T-helper 1 cell treated with Interleukin-12 subunit alpha and Interleukin-12 subunit beta and Interleukin-4 antibody, amounts not matched to agents 30 μg/mL and 1 μg/mL, for 36 hours (primary cell): ENCODE data around the gene RNF223.

ENCODE experiments used
- H3K27ac Mint-ChIP-seq: one replicate; pipeline ENCODE4 v1.8.0; 2021; ENCODE audit warnings: mild to moderate bottlenecking, mixed read lengths
- H3K27me3 Mint-ChIP-seq: one replicate; pipeline ENCODE4 v1.8.0; 2021; ENCODE audit warnings: low read depth, mixed read lengths
- H3K36me3 Mint-ChIP-seq: one replicate; pipeline ENCODE4 v1.8.0; 2021; ENCODE audit warnings: low read depth, mixed read lengths
- H3K4me1 Mint-ChIP-seq: one replicate; pipeline ENCODE4 v1.8.0; 2021; ENCODE audit warnings: low read depth, mixed read lengths
- H3K4me3 Mint-ChIP-seq: one replicate; pipeline ENCODE4 v1.8.0; 2021; ENCODE audit warnings: mild to moderate bottlenecking, moderate library complexity, mixed read lengths
- H3K9me3 Mint-ChIP-seq: one replicate; pipeline ENCODE4 v1.8.0; 2021; ENCODE audit warnings: mixed read lengths

The RNF223 gene

GRCh38 chr1:1073743-1074587 lies at the start of gene RNF223:
Gene RNF223 (minus strand): TSS chr1:1074306. CDS start chr1:1072566, 1,740 bp downstream.
- H3K27ac Mint-ChIP-seq = no peak within 1 kb of the TSS
- no peaks in the 10 kb centered on the region for H3K36me3 Mint-ChIP-seq
- no peaks in the 10 kb centered on the region for H3K27me3 Mint-ChIP-seq
- no peaks in the 10 kb centered on the region for H3K9me3 Mint-ChIP-seq
- no peak within 1 kb of the TSS for H3K4me3 Mint-ChIP-seq
- no peaks in the 10 kb centered on the region for H3K4me1 Mint-ChIP-seq

- H3K27ac Mint-ChIP-seq = no peak overlapping the region
- H3K9me3 Mint-ChIP-seq = peaks cover 6% of the 10 kb centered on the region
- no peaks in the 10 kb centered on the region for H3K36me3 Mint-ChIP-seq
- H3K27me3 Mint-ChIP-seq = peaks cover 8% of the 10 kb centered on the region
- peaks cover 2% of the 10 kb centered on the region for H3K4me1 Mint-ChIP-seq
- H3K4me3 Mint-ChIP-seq = no peak overlapping the region
Measured at GRCh38 chr1:1122981-1123480, 48.9 kb upstream of the RNF223 start.

DNA sequence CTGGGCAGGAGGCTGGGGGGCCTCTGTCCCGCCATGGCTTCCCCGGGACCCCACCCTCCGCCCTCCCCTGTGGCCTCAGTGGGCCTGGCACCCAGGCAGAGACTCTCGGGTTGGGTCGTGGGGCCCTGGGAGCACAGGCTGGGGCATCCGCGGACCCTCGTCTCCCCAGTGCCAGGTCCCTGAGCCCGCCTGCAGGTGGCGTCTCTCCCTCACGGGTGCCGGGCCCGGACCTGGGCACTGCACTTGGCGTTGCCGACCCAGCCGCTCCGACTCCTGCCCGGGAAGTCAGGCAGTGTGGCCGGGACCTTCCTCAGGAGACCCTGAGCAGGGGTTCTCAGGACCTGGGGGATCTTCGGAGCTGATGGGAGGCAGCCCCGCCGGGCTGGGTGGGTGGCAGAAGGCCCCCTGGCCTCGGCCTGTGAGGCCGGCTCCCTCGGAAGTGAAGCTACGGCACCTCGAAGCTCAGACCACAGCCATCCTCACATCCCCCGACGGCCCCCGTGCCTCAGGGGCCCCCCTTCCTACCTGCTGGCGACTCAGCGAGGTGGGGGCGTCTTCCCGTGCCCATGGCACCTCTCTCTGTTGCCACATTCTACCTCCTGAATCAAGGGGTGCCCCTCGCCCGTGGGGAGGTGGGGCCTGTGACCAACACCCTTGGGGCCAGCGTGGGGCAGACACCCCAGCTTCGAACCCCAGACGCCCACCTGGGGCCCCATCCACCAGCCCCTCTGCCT lies 48.1 kb upstream of the RNF223 start:
- Mint-ChIP-seq H3K27ac (no peak overlapping the region), H3K9me3 (peaks cover 6% of the 10 kb centered on the region), H3K4me3 (no peak overlapping the region), H3K4me1 (peaks cover 2% of the 10 kb centered on the region), H3K27me3 (peaks cover 8% of the 10 kb centered on the region), H3K36me3 (no peaks in the 10 kb centered on the region)

- Mint-ChIP-seq H3K36me3 (no peaks in the 10 kb centered on the region), H3K27ac (no peak overlapping the region), H3K4me3 (no peak overlapping the region), H3K4me1 (peaks cover 2% of the 10 kb centered on the region), H3K9me3 (peaks cover 6% of the 10 kb centered on the region), H3K27me3 (peaks cover 8% of the 10 kb centered on the region)
Measured at GRCh38 chr1:1121611-1122077, 47.5 kb upstream of the RNF223 start.

- Mint-ChIP-seq H3K4me3 (no peak overlapping the region), H3K27me3 (peaks cover 8% of the 10 kb centered on the region), H3K4me1 (peaks cover 2% of the 10 kb centered on the region), H3K9me3 (peaks cover 6% of the 10 kb centered on the region), H3K36me3 (no peaks in the 10 kb centered on the region), H3K27ac (no peak overlapping the region)
Measured at GRCh38 chr1:1120866-1121591, 46.9 kb upstream of the RNF223 start.

DNA sequence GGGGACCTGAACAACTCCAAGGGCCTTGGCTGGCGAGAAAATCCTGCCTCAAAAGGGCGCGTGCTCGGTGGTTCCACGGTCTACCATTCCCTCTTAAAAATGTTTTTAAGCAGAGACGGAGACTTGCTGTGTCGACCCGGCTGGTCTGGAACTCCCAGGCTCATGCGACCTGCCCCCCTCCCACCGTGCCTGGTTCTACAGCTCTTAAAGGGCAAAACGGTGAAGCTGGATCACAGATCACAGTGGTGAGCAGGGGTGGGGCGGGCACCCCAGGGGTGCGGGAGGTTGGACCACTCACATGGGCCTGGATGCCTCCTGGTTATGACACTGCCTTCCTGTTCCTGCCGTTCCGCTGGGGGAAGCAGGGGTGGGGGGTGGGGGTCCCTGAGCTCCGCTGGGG lies 46.0 kb upstream of the RNF223 start:
- Mint-ChIP-seq H3K36me3 (no peaks in the 10 kb centered on the region), H3K4me1 (peaks cover 3% of the 10 kb centered on the region), H3K27ac (no peak overlapping the region), H3K9me3 (peaks cover 6% of the 10 kb centered on the region), H3K27me3 (peaks cover 8% of the 10 kb centered on the region), H3K4me3 (no peak overlapping the region)

- Mint-ChIP-seq H3K27ac (no peak overlapping the region), H3K4me3 (no peak overlapping the region), H3K27me3 (peaks cover 8% of the 10 kb centered on the region), H3K4me1 (peaks cover 8% of the 10 kb centered on the region), H3K36me3 (no peaks in the 10 kb centered on the region), H3K9me3 (peaks cover 6% of the 10 kb centered on the region)
Measured at GRCh38 chr1:1119272-1119890, 45.3 kb upstream of the RNF223 start.

DNA sequence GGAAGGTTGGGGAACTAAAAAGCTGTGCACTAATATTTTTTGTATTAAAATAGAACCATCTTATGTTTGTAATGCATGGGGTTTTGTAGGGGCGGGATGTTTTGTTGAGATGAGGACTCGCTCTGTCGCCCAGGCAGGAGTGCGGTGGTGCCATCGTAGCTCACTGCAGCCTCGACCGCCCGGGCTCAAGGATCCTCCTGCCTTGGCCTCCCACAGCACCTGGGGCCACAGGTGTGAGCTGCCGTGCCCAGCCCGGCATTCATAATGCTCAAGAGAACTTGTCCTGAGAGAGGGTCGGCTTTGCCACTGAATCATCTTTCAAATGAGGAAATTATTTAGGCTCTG lies 44.7 kb upstream of the RNF223 start:
- Mint-ChIP-seq H3K27me3 (peaks cover 8% of the 10 kb centered on the region), H3K27ac (no peak overlapping the region), H3K36me3 (no peaks in the 10 kb centered on the region), H3K4me3 (no peak overlapping the region), H3K9me3 (peaks cover 1% of the 10 kb centered on the region), H3K4me1 (peaks cover 9% of the 10 kb centered on the region)

DNA sequence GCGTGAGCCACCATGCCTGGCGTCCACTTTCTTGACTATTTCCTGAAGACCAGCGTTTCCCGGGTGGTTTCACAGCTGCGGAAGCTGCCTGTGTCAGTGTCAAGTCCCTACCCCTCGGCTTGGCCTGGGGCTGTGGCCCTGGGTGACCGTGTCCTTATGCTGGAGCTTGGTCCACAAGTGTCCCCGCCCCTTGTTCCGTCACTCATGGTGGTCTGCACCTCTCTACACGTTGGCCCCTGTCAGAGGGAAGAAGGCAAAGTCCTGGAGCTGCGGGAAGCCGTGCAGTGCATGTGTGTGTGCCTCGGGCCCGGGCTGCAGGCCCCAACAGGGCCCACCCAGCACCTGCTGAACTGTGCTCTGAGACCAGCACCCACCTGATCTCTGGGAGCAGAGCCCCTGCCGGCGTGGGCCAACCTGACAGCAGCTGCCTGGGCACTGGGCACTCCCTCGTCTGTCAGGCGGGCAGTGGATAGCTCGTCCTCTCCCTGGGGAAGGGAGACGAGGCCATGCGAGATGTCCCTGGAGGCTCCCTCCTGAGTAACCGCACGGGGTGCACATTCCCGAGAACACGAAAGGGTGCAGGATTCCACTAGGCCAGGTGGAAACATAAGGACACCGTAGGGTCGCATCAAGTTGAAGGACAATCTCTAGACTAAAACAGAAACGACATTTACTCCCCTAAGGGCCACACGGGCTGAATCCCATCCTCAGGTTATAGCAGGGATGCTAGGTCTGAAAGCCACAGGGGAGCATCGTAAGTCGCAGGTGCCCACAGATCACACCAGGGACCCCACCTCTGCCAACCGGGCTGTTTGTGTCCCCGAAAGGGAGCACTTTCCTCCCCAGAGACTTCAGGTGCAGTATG lies 44.1 kb upstream of the RNF223 start:
- Mint-ChIP-seq H3K9me3 (peaks cover 4% of the 10 kb centered on the region), H3K36me3 (peaks cover 3% of the 10 kb centered on the region), H3K27ac (no peak overlapping the region), H3K27me3 (peaks cover 8% of the 10 kb centered on the region), H3K4me1 (peaks cover 9% of the 10 kb centered on the region), H3K4me3 (no peak overlapping the region)

DNA sequence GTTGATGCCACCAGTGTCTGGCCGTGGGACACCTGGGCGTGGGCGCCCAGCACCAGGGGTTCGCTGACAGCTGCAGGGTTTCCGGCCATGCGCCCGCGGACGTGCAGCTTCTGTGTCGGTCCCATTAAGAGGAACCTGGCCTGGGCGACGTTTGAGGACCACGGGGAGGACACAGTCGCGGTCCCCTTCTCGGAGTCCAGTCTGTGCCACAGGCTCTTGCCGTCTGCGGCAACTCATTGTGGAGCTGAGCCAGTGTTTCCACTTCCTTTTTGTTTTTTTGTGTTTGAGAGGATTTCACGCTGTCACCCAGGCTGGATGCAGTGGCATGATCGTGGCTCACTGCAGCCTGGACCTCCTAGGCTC lies 43.3 kb upstream of the RNF223 start:
- Mint-ChIP-seq H3K27me3 (peaks cover 8% of the 10 kb centered on the region), H3K36me3 (peaks cover 9% of the 10 kb centered on the region), H3K9me3 (peaks cover 11% of the 10 kb centered on the region), H3K27ac (no peak overlapping the region), H3K4me1 (peaks cover 8% of the 10 kb centered on the region), H3K4me3 (peak overlapping the region; percentile 34)

GRCh38 chr1:1116701-1117468 lies 42.8 kb upstream of the RNF223 start:
- H3K4me3 Mint-ChIP-seq = peak overlapping the region; percentile 54
- peaks cover 14% of the 10 kb centered on the region for H3K36me3 Mint-ChIP-seq
- no peak overlapping the region for H3K27ac Mint-ChIP-seq
- peaks cover 10% of the 10 kb centered on the region for H3K4me1 Mint-ChIP-seq
- H3K27me3 Mint-ChIP-seq = peaks cover 8% of the 10 kb centered on the region
- H3K9me3 Mint-ChIP-seq = peaks cover 15% of the 10 kb centered on the region

DNA sequence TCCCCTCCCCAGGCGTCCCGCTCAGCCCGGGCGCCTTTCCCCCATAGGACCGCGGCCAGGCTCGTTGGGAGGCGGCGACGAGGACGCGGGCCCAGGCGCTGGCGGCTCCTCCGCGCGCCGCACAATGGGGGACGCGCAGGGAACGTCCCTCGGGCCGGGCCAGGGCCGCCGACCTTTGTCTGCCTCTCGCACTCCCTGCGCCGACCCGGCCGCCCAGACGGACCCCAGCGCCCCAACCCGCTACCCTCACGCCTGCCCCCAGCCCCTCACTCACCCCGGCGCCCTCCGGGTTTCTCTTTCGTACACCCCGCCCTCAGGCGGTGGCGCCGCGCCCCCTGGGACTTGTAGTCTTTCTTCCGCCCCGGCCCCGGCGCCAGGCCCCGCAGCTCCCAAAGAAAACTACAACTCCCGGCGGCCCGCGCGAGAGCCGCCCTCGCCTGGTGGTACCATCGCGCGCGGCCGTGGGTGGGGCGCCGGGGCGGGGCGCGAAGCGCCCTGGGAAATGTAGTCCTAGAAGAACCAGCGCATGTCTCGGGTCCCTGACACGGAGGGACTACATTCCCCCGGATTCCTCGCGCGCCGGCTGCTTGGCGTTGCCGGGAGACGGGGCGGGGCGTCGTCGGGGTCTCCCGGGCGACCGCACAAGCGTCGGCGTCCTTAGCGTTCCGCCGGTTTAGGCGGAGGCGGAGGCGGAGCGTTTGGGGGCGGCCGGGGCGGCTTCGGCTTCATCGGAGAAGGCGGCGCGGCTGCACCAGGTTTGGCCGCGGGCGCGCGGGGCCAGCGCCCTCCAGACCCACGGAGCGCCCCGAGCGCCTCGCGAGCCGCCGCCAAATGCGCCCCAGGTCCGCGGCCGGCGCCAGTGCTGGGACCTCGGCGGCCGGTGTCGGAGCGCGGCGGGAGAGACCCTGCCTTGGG lies 41.9 kb upstream of the RNF223 start, which contains the start of gene C1orf159:
Gene C1orf159 (minus strand): TSS at position 304 of the 915 bp plus-strand sequence. CDS start 24,546 bp downstream, outside the sequence.
- peaks cover 10% of the 10 kb centered on the region for H3K4me1 Mint-ChIP-seq
- H3K9me3 Mint-ChIP-seq = peaks cover 15% of the 10 kb centered on the region
- H3K4me3 Mint-ChIP-seq = peak within 1 kb of the TSS; percentile 81
- peaks cover 16% of the 10 kb centered on the region for H3K36me3 Mint-ChIP-seq
- peaks cover 8% of the 10 kb centered on the region for H3K27me3 Mint-ChIP-seq
- peak within 1 kb of the TSS; percentile 77 for H3K27ac Mint-ChIP-seq
